Mesenteric fat pad (tissue), 1 donor: ENCODE results near the gene AFF3. TPM values are rescaled to one million over a fixed set of nuclear protein-coding genes. Genes with fewer than 3 reads are reported as not detected.
"Not testable (repeated sequence)": the region's sequence is repeated elsewhere in the genome, so short reads cannot be mapped to it uniquely, and the experiment has no call there.

Experiments used
- DNase-seq: peaks from one replicate; pipeline ENCODE4 v3.0.0-alpha.2; 2020; ENCODE audit warnings: low spot score
- total RNA-seq: library from RNA; stranded (reverse); fragmentation: NEBNext Ultra II Directional; extraction: Animal tissue kit (Norgen Biotek cat#: 25700); gene quantifications from one replicate; pipeline ENCODE4 v1.2.1, GENCODE V29; 2021
- donor health status: DM: yes; HTN: yes; CAD: no.

The AFF3 gene
- total RNA-seq, 1 donor from 2014 or later, result 4.5 TPM

DNA sequence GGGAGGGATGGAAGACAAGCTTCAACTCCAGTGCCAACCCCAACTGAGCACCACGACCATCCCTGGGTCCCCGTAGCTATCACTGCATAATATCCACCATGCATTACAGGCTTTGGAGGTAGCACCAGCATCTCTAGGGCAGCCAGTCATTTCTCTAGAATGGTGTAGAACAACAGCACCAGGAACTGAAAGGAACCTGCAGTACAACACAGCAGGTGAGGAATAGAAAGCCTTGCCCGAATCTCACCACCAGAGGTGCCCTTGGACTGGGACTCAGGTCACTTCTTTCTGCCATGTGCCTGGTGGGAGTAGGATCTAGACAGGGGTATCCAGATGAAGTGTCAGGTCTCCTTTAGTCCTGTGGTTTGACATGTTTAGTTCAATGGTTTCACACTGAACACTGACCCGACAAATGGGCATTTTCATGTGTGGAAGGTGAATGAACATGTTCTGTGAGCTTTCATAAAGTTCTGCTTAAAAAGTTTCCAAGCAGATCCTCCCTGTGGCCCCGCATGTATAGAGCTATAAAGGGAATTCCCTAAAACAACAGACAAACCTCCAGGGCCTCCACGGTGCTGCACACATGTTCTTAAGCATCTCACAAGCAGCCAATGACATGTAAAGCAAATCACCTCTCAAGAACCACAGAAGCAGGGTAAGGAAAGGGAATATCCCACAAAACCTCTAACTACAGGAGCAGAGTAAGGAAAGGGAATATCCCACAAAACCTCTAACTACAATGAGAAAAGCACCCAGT, 208.3 kb downstream of the AFF3 start:
- DNase-seq, result no peak

DNA sequence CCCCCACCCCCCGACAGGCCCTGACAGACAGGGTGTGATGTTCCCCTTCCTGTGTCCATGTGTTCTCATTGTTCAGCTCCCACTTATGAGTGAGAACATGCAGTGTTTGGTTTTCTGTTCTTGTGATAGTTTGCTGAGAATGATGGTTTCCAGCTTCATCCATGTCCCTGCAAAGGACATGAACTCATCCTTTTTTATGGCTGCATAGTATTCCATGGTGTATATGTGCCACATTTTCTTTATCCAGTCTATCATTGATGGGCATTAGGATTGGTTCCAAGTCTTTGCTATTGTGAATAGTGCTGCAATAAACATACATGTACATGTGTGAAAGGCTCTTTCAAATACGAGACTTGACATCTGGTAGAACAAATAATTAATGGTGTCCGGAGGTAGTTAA, 208.9 kb downstream of the AFF3 start:
- not testable (repeated sequence) for DNase-seq

DNA sequence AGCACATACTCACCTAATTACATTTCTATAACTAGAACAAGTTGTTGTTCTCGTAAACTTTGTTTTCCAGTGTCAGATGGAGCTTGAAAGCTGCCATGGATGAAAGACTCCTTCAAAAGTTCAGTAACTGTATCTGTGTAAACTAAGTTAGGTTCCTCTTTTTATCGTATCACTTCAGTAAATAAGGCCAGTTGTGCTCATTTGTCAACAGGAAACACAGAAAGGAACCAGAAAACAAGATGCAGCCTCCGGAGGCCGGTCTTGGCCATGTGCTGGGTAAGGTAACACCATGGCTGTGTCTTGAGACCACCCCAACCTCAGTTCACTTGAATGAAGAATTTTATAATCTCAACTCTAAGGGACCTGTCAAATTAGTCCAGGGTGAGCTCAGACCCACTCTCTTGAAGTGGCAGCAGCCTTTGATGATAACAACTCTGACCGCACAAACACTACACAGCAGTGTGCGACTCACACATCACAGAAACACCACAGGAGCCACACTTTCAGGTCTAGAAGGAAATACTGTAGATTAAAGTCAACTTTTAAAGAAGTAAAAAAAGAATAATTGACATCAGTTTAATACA, 213.8 kb downstream of the AFF3 start:
- DNase-seq, result no peak

DNA sequence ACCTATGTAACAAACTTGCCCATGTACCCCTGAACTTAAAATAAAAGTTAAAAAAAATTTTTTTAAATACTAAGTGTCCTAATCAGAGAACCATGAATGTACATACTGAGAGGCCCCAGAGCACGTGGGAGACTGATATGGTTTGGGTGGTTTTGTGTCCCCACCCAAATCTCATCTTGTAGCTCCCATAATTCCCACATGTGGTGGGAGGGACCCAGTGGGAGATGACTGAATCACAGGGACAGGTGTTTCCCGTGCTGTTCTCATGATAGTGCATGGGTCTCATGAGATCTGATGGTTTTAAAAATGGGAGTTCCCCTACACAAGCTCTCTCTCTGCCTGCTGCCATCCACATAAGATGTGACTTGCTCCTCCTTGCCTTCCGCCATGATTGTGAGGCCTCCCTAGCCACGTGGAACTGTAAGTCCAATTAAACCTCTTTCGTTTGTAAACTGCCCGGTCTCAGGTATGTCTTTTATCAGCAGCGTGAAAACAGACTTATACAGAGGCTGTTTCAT, 214.6 kb downstream of the AFF3 start:
- DNase-seq, result not testable (repeated sequence)

DNA sequence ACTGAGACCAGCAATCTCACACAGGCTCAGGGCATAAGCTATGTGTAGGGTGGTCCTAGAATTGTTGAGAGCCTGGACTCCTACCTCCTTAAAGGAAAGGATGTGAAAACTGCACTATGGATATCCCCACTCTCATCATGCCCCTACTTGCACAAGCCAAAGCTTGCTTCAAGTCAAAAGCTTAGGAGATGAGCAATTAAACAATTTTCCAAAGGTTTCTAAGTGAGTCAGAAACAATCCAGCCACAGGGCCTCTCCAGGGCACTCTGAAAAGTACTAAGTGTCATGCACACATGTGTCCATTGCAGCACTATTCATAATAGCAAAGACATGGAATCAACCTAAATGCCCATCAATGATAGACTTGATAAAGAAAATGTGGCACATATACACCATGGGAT, 215.4 kb downstream of the AFF3 start:
- DNase-seq, result no peak

DNA sequence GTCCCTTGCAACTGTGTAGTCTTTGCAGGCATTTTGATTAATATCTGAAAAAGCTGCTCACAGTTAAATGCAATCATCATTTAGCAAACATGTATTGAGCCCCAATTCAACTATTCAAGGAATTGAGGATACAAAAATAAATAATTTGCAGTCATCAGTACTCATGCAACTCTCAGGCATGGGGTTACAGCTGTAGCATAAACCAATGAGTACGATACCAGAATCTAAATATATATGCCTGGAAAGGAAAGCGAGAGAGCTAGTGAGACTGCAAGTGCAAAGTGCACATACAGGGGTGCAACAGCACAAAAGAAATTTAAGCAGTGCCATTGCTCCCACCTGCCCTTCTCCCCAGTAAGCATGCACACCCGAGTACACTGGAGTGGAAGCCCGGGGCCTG, 216.4 kb downstream of the AFF3 start:
- DNase-seq, result no peak

DNA sequence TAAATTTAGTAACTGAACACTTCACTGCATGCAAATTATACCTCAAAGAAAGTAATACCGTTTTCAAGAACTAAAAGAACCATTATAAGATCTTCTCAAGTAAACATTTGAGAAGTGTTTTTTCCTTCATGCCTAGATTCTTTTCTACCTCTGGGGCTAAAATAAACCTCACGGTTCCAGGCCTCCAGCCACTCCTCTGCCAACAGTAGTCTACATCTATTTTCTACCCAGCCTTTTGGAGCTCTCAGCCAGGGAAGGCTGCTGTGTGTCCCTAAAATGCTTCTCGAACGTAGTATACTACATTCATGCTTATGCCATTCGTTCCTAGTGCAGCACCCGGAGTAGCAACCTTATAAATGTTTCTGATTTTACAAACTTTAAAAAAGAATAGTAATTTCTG, 219.7 kb downstream of the AFF3 start:
- DNase-seq, result no peak

DNA sequence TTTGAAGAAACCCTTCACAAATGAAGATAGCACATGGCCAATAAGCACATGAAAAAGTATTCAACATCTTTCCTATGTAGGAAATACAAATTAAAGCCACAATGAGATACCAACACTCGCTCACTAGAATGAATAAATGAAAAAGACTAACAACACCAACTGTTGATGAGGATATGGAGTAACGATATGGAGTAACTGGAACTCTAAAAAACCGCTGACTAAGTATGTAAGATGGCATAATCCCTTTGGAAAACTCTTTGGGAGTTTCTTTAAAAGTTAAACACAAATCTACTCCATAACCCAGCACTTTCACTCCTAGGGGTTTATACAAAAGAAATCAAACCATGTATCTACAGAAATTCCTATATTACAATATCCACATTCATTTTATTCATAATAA, 220.5 kb downstream of the AFF3 start:
- DNase-seq, result no peak

DNA sequence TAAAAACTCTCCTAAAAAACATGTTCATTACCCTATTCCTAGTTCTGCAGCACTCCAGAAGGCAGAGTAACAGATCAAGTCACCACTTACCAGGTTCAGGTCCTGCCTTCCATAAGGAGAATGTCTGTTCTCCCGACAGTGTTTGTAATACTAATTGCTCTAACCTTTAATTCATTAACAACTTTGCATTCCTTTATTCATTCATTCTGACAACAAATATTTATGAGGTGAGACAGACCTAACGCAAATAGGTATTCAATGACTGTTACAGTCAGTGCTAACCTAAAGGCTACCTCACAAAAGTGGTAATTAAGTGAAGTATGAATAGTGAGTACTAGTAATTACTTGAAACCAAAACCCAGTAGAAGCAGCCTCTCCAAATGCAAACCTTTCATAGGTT, 224.0 kb downstream of the AFF3 start:
- DNase-seq, result no peak

DNA sequence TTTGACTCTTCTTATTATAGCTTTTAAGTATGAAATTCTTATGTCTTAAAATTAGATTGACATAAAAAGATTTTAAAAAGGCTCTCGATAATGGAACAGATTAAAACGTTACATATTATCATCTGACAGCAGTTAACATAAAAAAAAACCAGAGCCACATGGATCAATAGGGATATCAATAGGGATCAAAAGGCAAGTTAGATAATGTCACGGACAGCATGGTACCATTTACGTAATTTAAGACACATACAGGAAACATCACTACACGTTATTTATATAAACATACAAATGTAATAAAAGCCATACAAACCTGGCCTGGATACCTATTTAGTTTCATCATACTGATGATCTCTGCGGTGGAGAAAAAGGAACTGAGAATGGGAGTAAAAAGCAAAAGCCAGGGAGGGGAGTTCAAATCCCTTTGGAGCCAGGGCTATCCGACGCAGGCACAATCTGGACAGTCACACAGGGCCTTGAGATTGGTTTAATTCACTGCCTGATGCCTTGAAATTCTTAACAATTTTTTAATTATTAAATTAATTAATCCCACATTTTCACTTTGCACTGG, 227.2 kb downstream of the AFF3 start:
- no peak for DNase-seq

DNA sequence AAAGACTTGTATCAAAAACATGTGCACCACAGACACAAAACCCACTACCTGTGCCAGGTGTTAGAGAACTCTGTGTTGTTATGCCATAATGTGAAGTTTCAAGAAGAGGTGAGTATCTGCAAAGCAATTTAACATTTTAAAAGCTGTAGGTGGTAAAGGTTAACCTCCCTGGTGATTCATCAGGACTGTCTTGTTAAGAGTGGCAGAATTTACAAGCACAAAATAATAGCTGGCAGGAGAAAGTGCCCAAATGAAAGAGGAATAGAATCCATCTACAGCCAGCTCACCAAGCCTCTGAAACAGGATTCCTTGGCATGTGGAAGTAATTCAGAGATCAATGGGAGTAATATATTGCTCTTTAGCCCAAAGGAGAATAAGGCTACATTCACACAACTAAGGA, 230.7 kb downstream of the AFF3 start:
- no peak for DNase-seq

DNA sequence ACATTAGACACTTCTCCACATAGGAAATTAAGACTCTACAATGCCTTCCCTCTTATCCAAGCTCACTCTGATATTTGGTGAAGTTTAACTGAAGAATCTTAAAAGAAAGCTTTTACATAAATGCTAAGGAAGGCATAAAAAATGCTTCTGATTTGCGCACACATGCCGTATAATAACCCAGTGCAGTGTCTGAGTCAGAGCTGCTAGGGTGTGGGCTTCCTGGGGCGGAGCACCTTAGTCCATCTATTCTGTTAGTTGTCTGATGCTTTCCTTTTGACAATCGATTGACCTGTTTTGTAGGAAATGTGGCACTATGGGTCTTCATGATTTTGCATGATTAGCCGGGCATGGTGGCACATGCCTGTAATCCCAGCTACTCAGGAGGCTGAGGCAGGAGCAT, 231.5 kb downstream of the AFF3 start:
- DNase-seq, result no peak

DNA sequence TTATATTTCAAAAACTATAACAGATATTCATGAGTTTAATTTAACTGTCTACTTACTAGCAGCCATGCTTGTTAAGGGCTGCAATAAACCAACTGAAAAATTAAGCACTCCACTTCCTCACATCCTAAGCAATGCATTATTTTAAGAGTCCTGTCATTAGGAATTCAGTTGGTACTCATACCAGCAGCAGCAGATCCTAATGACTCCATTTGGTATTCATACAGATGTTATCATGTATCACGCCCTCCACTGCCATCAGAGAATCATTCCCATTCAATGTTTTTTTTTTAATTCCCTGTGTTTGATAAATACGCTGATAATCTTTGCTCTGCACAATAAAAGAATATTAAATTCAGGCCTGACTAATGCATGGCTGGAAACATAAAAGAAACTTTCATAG, 236.8 kb downstream of the AFF3 start:
- no peak for DNase-seq

DNA sequence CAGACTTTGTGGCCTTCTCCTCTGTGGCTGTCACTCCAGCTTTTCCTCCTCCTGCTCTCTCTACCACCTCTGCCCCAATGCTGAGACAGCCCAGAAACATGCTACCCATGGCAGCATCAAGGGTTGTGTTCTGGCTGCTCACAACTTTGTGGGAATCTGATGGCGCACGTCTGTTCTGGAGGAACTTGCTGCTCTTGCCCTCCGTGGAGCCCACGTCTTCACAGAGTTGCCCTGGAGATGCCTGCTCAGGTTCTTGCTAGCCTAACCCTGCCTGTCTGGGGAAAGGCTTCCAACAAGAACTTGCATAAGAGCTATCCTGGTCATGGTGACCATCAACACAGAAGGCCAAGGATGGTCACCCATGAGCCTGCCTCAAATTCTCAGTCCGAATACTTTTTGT, 237.4 kb downstream of the AFF3 start:
- DNase-seq, result no peak

DNA sequence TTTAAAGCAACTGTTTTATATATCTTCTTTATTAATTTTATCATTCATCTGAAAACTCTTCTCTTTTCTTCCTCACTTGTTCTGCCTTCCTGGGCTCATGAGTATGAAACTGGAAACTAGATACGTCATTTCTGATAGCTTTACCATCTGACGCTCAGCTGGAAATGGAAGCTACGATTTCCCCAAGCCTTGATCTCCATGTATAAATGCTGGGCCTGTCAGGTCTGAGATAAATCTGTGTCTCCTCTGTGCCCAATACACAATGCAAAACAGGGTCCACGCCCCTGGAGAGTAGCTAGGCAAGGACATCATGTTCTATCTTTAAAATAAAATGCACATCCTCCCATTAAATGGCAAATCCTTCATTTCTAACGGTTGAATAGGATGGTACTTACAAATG, 238.4 kb downstream of the AFF3 start:
- DNase-seq, result no peak

DNA sequence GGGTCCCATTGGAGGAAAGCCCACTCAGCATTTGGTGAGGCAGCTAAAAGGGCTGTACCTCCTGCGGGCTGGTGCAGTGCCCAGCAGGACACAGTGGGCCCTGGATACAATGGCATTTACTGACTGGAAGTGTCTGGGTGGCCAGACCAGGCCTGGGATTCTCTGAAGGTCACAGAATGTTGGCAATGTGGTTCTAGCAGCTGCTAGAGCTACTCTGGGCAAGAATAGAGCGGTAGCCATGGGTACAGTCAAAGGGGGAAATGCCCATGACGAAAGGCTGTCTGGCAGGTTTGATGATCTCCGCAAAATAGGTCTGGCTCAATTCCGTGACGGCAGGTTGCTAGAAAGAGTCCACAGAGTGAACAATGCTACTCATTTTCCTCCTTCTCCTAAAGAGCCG, 241.8 kb downstream of the AFF3 start:
- no peak for DNase-seq

DNA sequence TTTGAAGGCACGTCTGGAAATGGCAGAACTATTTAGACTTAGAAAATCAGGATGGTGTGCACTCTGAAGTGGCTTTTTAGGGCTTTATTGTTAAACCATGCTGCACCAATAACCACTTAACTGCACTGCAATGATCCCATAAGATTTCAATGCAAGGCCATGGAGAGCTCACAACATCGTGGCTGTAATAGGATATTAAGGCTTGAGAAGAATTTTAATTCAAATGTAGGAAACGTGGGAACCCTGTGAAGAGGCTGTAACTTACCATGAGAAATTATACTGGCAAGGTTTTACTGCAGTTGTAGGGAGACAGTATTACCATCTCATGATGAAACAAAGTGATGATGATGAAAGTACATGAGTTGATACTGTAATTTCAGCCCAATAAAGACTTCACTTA, 242.5 kb downstream of the AFF3 start:
- DNase-seq, result no peak

DNA sequence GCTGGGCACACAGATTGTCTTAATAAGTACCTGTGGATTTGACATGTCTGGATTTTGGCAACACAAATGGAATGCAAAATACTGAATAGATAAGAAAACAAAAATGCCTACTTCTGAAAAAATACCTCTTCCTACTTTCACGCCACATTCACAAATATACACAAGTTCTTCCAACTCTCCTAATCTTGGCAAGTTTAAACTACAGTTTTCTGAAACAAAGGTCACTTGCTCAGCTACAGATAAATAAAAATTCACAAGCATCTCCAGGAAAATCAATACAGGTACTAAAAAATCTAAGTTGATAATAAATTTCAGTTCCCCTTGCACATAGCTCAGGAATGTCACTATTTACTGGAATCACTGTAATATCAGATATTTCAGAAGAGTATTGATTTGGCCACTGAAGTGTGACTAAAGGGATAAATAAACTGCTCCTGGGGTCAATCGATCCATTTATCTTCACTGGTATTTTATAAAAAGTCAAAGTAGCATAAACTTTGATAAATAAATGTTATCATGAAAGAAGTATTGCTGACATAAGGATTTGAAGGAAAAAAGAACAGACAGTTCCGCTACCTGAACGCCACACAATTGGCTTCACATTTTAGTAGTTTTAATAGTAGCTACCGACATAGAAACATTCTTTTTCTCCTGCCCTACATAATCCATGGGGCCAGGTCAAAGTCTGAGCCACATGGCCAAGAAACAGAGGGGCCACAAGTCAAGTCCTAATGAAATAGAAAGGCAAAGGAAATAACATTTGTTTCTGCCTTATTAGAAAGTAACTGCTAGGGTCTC, 243.1 kb downstream of the AFF3 start:
- DNase-seq, result no peak

DNA sequence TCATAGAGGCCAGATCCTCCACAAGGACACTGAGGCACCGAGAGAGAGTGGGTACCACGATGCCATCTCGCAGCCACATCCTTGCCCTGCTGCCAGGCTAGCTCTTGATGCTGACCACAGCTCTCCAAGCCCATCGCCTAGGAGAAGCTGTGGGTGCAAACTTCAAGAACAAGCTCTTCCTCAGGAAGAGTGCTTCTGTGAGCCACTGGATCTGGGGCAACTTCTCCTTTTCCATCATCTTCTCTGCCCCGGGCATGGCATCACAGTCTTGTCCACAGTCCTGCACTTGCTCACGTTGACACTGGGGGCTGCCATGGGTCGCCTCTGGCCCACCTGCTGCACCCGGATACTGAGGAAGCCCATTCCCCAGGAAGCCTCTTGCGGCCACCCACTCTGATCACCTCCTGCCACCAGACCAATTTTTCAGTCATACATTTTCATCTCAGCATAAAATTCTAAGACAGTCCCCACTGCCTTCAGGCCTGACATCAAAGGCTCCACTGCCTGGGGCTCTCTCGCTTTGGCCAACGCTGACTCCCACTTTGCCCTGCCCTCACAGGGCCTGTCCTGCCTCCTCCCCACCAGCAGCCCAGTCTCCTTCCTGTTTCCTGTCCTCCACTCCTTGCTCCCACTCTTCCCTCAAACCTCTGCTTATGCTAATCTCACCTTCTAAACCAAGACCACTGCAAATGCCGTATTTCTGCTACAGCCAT, 243.9 kb downstream of the AFF3 start:
- no peak for DNase-seq

DNA sequence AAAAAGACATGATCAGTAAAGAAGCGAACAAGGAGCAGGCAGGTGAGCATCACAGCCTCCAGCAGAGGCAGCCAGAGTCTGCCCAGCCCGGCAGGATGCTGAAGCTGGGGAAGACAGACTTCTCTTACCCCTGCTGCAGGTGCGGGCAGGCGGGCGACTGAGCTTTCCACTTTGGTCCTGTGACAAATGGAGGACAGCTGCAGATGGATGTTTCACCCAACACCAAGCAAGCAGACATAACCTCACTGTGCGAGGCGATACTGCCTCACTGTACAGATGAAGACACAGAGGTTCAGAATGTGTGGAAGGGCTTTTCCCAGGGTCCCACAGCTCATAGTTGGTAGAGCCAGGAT, 251.0 kb downstream of the AFF3 start:
- no peak for DNase-seq
